BE2C (cell line): ENCODE results near the gene SLC4A4.

Experiments
- DNase-seq: peaks from one replicate; pipeline ENCODE4 v3.0.0-alpha.2; 2020
- H3K27me3 ChIP-seq: fragments of 250-450 bp; sonication (Bioruptor Pico); 2 replicates; pipeline ENCODE4 v1.5.1; 2020; ENCODE audit warnings: mild to moderate bottlenecking
- H3K36me3 ChIP-seq: fragments of 250-450 bp; sonication (Bioruptor Pico); 2 replicates; pipeline ENCODE4 v1.5.1; 2020; ENCODE audit warnings: mild to moderate bottlenecking
- H3K4me1 ChIP-seq: fragments of 250-450 bp; sonication (Bioruptor Pico); 2 replicates; pipeline ENCODE4 v1.5.1; 2020
- H3K4me3 ChIP-seq: 2 replicates; pipeline ENCODE4 v1.5.1; 2011; ENCODE audit warnings: low read depth, low read length
- H3K9me3 ChIP-seq: fragments of 250-450 bp; sonication (Bioruptor Pico); 2 replicates; pipeline ENCODE4 v1.5.1; 2020
- TF ChIP-seq, protein P1 (sequence below): IDR thresholded peaks from 2 replicates; pipeline ENCODE4 v1.5.1; 2012; ENCODE audit warnings: mild to moderate bottlenecking, low read depth, low read length

Gene SLC4A4

DNA sequence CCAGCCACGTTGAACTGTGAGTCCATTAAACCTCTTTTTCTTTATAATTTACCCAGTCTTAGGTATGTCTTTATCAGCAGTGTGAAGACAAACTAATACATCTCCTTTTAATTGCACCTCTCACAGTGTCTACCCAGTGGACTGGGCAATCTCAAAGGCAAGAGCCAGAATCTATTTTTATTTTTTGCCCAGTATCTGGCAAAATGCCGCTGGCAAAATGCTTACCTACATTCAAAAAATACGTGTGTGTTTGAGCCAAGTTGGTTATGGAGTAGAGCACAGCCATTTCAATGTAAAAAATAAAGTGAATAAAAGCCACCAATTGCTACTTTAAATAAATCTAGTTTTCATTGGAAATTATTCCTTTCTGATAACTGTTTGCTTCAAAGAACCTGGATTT lies 245.2 kb downstream of the SLC4A4 start:
- Histone ChIP-seq H3K36me3 (no peaks in the 10 kb centered on the region), H3K4me1 (peaks cover 3% of the 10 kb centered on the region; the same call in 1 of the 2 replicates), H3K9me3 (no peaks in the 10 kb centered on the region; the same call in 1 of the 2 replicates), H3K4me3 (no peak overlapping the region), H3K27me3 (no peaks in the 10 kb centered on the region)
- TF ChIP-seq, protein P1, sequence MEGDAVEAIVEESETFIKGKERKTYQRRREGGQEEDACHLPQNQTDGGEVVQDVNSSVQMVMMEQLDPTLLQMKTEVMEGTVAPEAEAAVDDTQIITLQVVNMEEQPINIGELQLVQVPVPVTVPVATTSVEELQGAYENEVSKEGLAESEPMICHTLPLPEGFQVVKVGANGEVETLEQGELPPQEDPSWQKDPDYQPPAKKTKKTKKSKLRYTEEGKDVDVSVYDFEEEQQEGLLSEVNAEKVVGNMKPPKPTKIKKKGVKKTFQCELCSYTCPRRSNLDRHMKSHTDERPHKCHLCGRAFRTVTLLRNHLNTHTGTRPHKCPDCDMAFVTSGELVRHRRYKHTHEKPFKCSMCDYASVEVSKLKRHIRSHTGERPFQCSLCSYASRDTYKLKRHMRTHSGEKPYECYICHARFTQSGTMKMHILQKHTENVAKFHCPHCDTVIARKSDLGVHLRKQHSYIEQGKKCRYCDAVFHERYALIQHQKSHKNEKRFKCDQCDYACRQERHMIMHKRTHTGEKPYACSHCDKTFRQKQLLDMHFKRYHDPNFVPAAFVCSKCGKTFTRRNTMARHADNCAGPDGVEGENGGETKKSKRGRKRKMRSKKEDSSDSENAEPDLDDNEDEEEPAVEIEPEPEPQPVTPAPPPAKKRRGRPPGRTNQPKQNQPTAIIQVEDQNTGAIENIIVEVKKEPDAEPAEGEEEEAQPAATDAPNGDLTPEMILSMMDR, result no peak
- no peak for DNase-seq

DNA sequence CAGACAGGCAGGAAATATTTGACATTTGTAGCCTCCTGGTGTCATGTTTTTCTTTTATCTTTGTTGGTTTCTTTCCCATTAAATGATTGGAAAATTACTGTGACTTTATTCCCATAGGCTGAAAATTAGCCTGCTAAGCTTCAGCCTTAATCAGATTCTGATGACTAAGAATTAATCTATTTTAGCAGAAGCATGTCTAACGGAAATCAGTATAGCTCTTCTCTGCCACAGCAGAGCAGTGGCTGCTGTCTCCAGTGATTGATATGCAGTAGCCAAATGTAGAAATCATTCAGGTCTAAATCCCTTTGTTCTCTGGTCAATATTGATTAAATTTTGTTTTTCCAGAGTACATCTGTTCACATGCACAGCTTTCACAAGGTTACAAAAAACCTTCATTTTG lies 245.8 kb downstream of the SLC4A4 start:
- Histone ChIP-seq H3K9me3 (no peaks in the 10 kb centered on the region; the same call in 1 of the 2 replicates), H3K27me3 (no peaks in the 10 kb centered on the region), H3K4me1 (peaks cover 3% of the 10 kb centered on the region; the same call in 1 of the 2 replicates), H3K36me3 (no peaks in the 10 kb centered on the region), H3K4me3 (no peak overlapping the region)
- TF ChIP-seq, protein P1, result no peak
- DNase-seq, result no peak

DNA sequence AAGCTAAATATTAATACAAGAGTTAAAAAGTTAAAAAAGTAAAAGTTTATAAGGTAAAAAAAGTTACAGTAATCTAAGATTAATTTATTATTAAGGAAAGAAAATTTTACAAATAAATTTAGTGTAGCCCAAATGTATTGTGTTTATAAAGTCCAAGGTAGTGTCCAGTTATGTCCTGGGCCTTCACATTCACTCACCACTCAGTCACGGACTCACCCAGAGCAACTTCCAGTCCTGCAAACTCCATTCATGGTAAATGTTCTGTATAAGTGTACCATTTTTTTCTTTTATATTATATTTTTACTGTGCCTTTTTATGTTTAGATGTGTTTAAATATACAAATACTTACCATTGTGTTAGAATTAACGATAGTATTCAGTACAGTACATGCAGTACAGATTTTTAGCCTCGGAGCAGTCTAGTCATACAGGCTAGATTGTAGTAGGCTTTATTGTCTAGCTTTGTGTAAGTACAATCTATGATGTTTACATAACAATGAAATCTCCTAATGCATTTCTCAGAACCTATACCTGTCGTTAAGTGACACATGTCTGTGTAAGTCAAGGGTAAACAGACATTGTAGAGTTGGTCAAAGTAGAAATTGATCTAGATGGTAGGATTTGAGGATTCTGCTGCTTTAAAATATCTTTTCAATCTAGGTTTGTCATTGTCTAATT lies 247.4 kb downstream of the SLC4A4 start:
- no peaks in the 10 kb centered on the region for H3K36me3 ChIP-seq
- H3K4me3 ChIP-seq, result no peak overlapping the region
- peaks cover 3% of the 10 kb centered on the region; the same call in 1 of the 2 replicates for H3K4me1 ChIP-seq
- H3K27me3 ChIP-seq, result no peaks in the 10 kb centered on the region
- H3K9me3 ChIP-seq, result no peaks in the 10 kb centered on the region; the same call in 1 of the 2 replicates
- TF ChIP-seq, protein P1, result no peak
- no peak for DNase-seq

DNA sequence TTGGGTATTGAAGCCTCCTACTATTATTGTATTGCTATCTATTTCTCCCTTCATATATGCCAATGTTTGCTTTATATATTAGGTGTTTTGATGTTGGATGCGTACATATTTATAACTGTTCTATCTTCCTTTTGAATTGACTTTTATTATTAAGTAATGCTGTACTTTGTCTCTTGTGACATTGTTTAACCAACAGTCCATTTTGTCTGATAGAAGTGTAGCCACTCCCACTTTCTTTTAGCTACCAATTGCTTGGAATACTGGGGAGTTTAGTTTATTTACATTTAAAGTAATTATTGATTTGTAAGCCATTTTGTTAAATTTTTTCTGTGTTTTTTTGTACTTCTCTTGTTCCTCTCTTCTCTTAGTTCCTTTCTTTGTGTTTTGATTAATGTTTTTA lies 249.2 kb downstream of the SLC4A4 start:
- TF ChIP-seq, protein P1, result no peak
- H3K4me1 ChIP-seq, result peaks cover 3% of the 10 kb centered on the region; the same call in 1 of the 2 replicates
- DNase-seq, result no peak
- no peak overlapping the region for H3K4me3 ChIP-seq
- H3K36me3 ChIP-seq, result no peaks in the 10 kb centered on the region
- H3K9me3 ChIP-seq, result no peaks in the 10 kb centered on the region; the same call in 1 of the 2 replicates
- no peaks in the 10 kb centered on the region for H3K27me3 ChIP-seq

DNA sequence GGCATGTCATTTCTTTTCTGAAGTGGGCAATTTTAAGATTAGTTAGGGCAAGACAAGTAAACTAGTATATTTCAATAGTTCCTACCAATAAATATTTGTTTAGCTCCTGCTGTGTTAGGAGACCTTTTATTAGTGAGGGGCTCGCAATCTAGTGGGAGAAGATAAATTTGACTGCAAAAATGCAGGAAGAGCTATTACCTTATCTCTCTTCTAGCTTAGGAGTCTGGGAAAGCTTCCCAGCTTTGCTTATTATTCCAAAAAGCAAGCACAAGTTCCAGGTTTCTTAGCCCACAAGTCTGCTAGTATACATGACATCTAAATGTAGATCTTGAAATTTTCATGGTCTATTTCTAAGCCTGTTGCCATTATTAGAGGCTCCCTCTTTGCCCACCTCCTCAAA lies 254.0 kb downstream of the SLC4A4 start:
- Histone ChIP-seq H3K9me3 (no peaks in the 10 kb centered on the region; the same call in 1 of the 2 replicates), H3K27me3 (no peaks in the 10 kb centered on the region), H3K4me1 (no peaks in the 10 kb centered on the region), H3K4me3 (no peak overlapping the region), H3K36me3 (no peaks in the 10 kb centered on the region)
- TF ChIP-seq, protein P1, result no peak
- DNase-seq, result no peak

DNA sequence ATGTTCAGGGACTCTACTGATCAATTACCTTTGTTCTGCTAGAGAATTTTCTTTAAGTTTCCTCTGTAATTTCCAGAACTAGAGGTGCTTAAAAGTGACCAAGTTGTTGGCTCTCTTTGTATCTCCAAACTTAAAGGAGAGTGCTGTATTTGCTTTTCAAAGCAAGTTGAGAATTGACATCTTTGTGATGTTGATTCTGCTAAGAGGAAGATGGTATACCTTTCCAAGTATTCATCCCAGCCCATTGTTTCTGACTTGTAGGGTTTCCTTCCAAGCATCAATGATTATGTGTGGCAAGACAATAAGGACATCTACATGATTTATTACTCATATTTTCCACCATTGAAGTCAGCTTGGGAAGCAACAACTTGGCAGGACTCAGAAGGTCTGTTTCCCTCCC lies 254.5 kb downstream of the SLC4A4 start:
- no peaks in the 10 kb centered on the region for H3K4me1 ChIP-seq
- DNase-seq, result no peak
- no peak overlapping the region for H3K4me3 ChIP-seq
- H3K36me3 ChIP-seq, result no peaks in the 10 kb centered on the region
- no peaks in the 10 kb centered on the region for H3K27me3 ChIP-seq
- TF ChIP-seq, protein P1, result no peak
- no peaks in the 10 kb centered on the region; the same call in 1 of the 2 replicates for H3K9me3 ChIP-seq
